ENCODE measurements around the gene HNRNPC.
"Not testable (repeated sequence)": the region's sequence is repeated elsewhere in the genome, so short reads cannot be mapped to it uniquely, and the experiment has no call there.

The HNRNPC gene

GRCh38 chr14:21244544-21244943 is 24.7 kb downstream of the HNRNPC start:
- DNase-seq (ENCODE audit: low read depth) = no peak

- DNase-seq (ENCODE audit: low read depth) = no peak
Observed at GRCh38 chr14:21241218-21241819, 27.9 kb downstream of the HNRNPC start.

- DNase-seq (ENCODE audit: low read depth) = no peak
Observed at GRCh38 chr14:21240417-21240816, 28.8 kb downstream of the HNRNPC start.

DNA sequence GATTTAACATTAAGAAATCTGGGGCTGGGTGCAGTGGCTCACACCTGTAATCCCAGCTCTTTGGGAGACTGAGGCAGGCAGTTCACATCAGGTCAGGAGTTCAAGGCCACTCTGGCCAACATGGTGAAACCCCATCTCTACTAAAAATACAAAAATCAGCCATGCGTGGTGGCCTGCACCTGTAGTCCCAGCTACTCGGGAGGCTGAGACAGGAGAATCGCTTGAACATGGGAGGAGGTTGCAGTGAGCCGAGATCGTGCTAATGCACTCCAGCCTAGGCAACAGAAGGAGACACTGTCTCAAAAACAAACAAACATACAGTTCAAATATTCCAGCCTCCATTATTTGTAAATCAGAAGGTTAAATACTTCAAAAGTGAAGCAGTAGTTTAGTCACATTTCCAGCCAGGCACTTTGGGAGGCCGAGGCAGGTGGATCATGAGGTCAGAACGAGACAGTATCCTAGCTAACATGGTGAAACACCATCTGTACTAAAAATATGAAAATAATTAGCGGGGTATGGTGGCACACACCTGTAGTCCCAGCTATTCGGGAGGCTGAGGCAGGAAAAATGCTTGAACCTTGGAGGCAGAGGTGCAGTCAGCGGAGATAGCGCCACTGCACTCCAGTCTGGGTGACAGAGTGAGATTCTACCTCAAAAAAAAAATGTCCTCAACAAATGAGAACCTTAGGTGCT is 30.3 kb downstream of the HNRNPC start:
- no peak for DNase-seq (ENCODE audit: low read depth)

DNA sequence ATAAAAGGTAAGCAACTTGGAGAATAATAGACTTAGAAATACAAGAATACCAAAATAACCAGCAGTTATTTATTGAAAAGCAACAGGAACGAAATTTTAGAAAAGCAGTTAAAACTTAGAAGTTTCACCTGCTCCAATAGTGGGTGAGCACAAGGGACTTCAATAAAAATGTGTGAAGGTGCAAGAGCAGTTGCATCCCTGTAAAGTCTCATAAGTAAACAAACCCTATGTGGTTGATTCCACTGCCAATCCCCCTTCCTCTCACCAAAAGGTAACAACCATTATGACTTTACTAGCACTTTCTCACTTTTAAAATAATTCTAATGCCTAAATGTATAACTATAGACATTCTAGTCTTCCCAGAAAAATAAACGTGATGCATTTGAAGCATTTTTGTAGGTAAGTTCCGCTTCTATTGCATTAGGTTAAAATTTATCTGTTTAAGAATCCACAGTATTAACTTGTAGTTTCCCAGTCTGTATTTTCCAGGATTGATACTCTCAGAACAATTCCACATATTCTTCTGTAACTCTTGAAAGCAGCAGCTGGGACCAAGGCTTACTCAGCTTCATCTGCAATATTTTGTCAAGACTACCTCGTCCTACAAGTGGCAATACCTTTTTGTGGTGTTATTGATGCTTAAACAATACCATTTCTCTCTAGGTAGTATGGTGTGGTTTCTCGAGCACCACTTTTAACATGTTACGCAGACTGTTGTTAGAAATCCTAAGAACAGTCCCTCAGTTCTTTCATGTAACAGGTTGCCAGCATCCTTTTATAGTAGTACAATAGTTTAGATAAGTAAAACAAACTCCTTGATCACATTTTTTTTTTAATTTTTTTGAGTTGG is 32.1 kb downstream of the HNRNPC start:
- DNase-seq (ENCODE audit: low read depth) = no peak

DNA sequence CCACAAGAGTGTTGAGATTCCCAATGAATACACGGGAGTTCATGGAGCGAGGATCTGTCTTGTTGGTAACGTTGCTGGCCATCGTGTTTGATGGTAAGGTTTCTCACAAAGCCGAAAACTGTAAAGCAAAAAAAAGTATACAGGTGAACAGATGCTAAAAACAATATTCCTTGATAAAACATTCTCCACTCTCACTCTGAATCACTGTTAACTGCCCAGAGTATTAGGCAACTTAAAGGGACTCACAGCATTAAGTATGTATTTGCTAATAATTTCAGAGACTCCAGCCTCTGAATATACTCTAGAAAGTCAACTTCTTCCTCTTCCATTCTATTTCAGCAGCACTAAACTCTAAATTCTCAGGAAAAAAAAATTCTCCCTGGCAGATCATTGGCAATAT is 35.1 kb downstream of the HNRNPC start:
- DNase-seq (ENCODE audit: low read depth) = no peak

GRCh38 chr14:21233457-21234076 is 35.7 kb downstream of the HNRNPC start:
- DNase-seq (ENCODE audit: low read depth) = no peak

- DNase-seq (ENCODE audit: low read depth) = no peak
Observed at GRCh38 chr14:21231020-21231652, 38.1 kb downstream of the HNRNPC start.

- no peak for DNase-seq (ENCODE audit: low read depth)
Observed at GRCh38 chr14:21229821-21230220, 39.4 kb downstream of the HNRNPC start.

GRCh38 chr14:21227981-21228380 is 41.3 kb downstream of the HNRNPC start:
- DNase-seq (ENCODE audit: low read depth) = no peak

GRCh38 chr14:21227150-21227549 is 42.1 kb downstream of the HNRNPC start:
- DNase-seq (ENCODE audit: low read depth) = no peak

DNA sequence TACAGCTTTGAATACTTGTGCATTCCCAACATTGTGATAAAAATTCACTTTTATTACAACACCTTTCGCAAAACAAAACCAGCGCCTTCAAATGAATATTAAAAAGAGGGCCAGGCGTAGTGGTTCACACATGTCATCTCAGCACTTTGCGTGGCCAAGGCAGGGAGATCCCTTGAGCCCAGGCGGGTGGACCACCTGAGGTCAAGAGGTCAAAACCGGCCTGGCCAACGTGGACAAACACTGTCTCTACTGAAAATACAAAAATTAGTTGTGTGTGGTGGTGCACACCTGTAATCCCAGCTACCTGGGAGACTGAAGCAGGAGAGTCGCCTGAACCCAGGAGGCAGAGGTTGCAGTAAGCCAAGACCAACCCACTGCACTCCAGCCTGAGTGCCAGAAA is 42.8 kb downstream of the HNRNPC start:
- no peak for DNase-seq (ENCODE audit: low read depth)

DNA sequence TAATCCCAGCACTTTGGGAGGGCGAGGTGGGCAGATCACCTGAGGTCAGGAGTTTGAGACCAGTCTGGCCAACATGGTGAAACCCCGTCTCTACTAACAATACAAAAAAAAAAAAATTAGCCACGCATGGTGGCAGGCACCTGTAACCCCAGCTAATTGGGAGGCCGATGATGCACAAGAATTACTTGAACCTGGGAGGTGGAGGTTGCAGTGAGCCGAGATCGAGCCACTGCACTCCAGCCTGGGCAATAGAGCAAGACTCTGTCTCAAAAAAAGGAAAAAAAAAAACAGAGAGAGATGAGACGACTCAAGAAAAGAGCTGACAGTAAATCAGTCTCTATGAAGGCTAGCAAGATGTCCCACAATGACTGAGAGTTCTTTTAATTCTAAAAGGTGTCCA is 44.1 kb downstream of the HNRNPC start:
- not testable (repeated sequence) for DNase-seq (ENCODE audit: low read depth)

DNA sequence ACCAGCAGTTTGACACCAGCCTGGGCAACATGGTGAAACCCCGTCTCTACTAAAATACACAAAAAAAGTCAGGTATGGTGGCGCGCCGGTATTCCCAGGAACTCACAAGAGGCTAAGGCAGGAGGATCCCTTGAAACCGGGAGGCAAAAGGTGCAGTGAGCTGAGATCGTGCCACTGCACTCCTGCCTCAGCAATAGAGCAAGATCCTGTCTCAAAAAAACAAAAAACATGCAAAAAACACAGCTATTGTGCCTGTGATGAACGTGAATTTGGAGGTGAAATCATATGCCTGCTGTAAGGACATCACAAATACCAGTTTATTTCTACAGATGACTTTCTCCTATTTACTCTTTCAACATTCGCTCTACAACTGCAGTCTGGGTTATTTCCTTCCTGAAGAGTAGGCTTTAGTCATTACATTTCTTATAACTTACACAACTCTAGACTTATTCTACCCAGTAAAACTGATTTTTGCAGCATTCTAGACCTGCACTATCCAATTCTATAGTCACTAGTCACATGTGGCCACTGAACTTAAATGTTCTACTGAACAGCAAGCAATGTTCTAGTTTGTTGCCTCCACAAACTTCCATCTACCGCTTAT is 48.3 kb downstream of the HNRNPC start:
- DNase-seq (ENCODE audit: low read depth) = no peak

- DNase-seq (ENCODE audit: low read depth) = no peak
Observed at GRCh38 chr14:21219561-21220111, 49.6 kb downstream of the HNRNPC start.

DNA sequence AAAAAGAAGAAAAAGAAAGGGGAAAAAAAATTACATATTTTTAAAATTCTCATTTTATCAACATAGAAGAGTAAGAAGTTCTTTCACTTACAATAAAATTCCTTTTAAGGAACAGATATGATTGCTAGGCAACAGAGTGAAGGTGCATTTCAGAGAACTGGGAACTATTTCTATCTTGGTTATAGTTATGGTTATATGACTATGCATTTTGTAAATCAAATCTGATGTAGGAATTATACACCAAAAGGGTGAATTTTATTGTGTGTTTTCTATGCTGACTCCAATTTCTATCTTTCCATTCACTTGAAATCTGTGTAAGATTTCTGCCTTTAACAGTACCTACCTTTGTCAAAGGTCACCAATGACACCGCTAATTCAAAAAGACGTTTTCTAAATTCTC is 50.1 kb downstream of the HNRNPC start:
- no peak for DNase-seq (ENCODE audit: low read depth)

- DNase-seq (ENCODE audit: low read depth) = no peak
Observed at GRCh38 chr14:21215879-21216251, 53.4 kb downstream of the HNRNPC start.

GRCh38 chr14:21215130-21215878 is 53.9 kb downstream of the HNRNPC start:
- DNase-seq (ENCODE audit: low read depth) = no peak

DNA sequence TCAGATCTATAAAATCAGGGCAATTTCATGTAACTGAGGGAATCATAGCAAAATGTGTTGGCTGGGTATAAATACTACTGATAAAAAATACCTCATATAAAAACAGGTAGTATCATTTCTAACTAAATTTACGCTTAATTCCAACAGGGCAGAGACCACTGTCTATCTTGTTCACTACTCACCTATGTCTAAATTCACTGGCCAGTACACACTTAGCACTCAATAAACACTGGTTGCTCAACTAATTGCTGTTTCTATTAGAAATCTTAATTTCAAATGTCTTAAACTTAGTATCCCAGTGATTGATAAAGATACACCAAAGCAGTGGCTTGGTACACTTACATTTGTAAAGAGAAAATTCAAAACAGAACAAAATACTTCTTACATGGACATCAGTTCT is 55.6 kb downstream of the HNRNPC start:
- DNase-seq (ENCODE audit: low read depth) = no peak

DNA sequence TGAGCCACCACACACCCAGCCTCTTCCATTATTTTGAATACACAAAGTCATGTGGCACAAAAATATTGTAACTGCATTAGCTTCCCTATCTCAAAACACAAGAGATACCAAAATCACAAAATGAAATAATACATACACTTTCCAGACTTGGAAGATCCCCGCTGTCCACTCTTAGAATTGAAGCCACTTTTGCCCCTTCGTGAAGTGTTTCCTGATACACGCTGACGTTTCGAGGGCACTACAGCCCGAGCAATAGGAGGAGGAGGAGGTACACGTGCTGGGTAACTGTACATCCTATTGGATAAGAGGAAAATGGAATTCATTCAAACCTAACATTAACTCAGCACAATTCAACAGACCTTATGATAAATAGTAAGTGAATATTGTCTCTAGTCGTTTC is 56.4 kb downstream of the HNRNPC start:
- not testable (repeated sequence) for DNase-seq (ENCODE audit: low read depth)

- no peak for DNase-seq (ENCODE audit: low read depth)
Observed at GRCh38 chr14:21211509-21211908, 57.7 kb downstream of the HNRNPC start.

All from stimulated activated CD8-positive, alpha-beta memory T cell treated with anti-CD3 and anti-CD28 coated beads, Interleukin-15, amount 100 ng/mL, for 1 hour (primary cell).